CD14-positive monocyte (primary cell): ENCODE data around the gene PLXNA4. TPM values are rescaled to one million over a fixed set of nuclear protein-coding genes. Genes with fewer than 3 reads are reported as not detected.
A peak's percentile ranks its signal among the peaks of the same experiment; 100 is the strongest.

ENCODE experiments used
- DNase-seq, 3 donors: peaks; one replicate each; pipeline ENCODE4 v3.0.0-alpha.2; 2011 to 2022
- H2AFZ ChIP-seq: 2 replicates; pipeline ENCODE4 v1.6.0; 2012; ENCODE audit warnings: mild to moderate bottlenecking, low read depth, low read length, inconsistent platforms; ENCODE audit not compliant: insufficient read depth, poor library complexity, severe bottlenecking
- H3K27ac ChIP-seq, 2 donors: 1 replicate in 1 of 2; 2 replicates in 1 of 2; pipeline ENCODE4 v1.5.1; 2012 to 2013; ENCODE audit warnings: low read length in 2 of 2, control low read depth in 1 of 2, inconsistent platforms in 1 of 2, low read depth in 1 of 2, mild to moderate bottlenecking in 1 of 2
- H3K27me3 ChIP-seq, 2 donors: one replicate each; pipeline versions ENCODE4 v1.6.0 to v1.6.1; 2011 to 2013; ENCODE audit warnings: low read length in 2 of 2; ENCODE audit not compliant: control insufficient read depth in 2 of 2, insufficient read depth in 2 of 2
- H3K36me3 ChIP-seq, 2 donors: replicated peaks in 1 of 2; 1 replicate in 1 of 2; 2 replicates in 1 of 2; pipeline versions ENCODE4 v1.5.1 to v1.6.1; 2012 to 2013; ENCODE audit warnings: low read length in 2 of 2, control low read depth in 1 of 2, inconsistent platforms in 1 of 2, mild to moderate bottlenecking in 1 of 2; ENCODE audit not compliant: insufficient read depth in 2 of 2, control insufficient read depth in 1 of 2
- H3K4me1 ChIP-seq, 2 donors: 1 replicate in 1 of 2; 2 replicates in 1 of 2; pipeline versions ENCODE4 v1.5.1 to v1.6.1; 2012 to 2013; ENCODE audit warnings: low read length in 2 of 2, control low read depth in 1 of 2, inconsistent platforms in 1 of 2, mild to moderate bottlenecking in 1 of 2, moderate library complexity in 1 of 2; ENCODE audit not compliant: insufficient read depth in 2 of 2, control insufficient read depth in 1 of 2
- H3K4me2 ChIP-seq: replicated peaks from 2 replicates; pipeline ENCODE3; 2012; ENCODE audit warnings: low read length, moderate library complexity, mild to moderate bottlenecking; ENCODE audit not compliant: poor library complexity, severe bottlenecking; ENCODE audit errors: extremely low read depth
- H3K4me3 ChIP-seq, 3 experiments: fragments of 200-600 bp in 1 of 3; sonication (generic) in 1 of 3; replicated peaks in 1 of 3; 1 replicate in 2 of 3; 2 replicates in 1 of 3; pipeline ENCODE4 v1.5.1; 2011 to 2013; ENCODE audit warnings: low read length in 3 of 3, mild to moderate bottlenecking in 3 of 3, control low read depth in 2 of 3, low read depth in 2 of 3, inconsistent platforms in 1 of 3, moderate library complexity in 1 of 3
- H3K79me2 ChIP-seq: 2 replicates; pipeline ENCODE4 v1.6.0; 2012; ENCODE audit warnings: mild to moderate bottlenecking, control low read depth, inconsistent platforms, low read length, moderate library complexity; ENCODE audit not compliant: insufficient read depth
- H3K9ac ChIP-seq: 2 replicates; pipeline ENCODE4 v1.6.0; 2017; ENCODE audit warnings: low read length, mild to moderate bottlenecking; ENCODE audit not compliant: insufficient read depth, poor library complexity, severe bottlenecking
- H3K9me3 ChIP-seq, 2 donors: replicated peaks in 1 of 2; 1 replicate in 1 of 2; 2 replicates in 1 of 2; pipeline versions ENCODE4 v1.5.1 to v1.6.1; 2012 to 2013; ENCODE audit warnings: low read length in 2 of 2, control low read depth in 1 of 2; ENCODE audit not compliant: control insufficient read depth in 1 of 2, insufficient read depth in 1 of 2
- H4K20me1 ChIP-seq: 2 replicates; pipeline ENCODE4 v1.6.0; 2012; ENCODE audit warnings: mild to moderate bottlenecking, low read length, control low read depth, moderate library complexity; ENCODE audit not compliant: insufficient read depth
- H3K27ac Mint-ChIP-seq, 7 donors: one replicate each; pipeline ENCODE4 v1.8.0; 2020; ENCODE audit warnings: mild to moderate bottlenecking in 7 of 7, mixed read lengths in 7 of 7, moderate library complexity in 6 of 7, inconsistent platforms in 2 of 7
- H3K27me3 Mint-ChIP-seq, 3 donors: one replicate each; pipeline ENCODE4 v1.8.0; 2021 to 2022; ENCODE audit warnings: low read depth in 3 of 3, mild to moderate bottlenecking in 3 of 3, mixed read lengths in 3 of 3, moderate library complexity in 3 of 3, inconsistent platforms in 1 of 3
- H3K36me3 Mint-ChIP-seq, 2 donors: one replicate each; pipeline ENCODE4 v1.8.0; 2020; ENCODE audit warnings: mixed read lengths in 2 of 2, inconsistent platforms in 1 of 2, mild to moderate bottlenecking in 1 of 2
- H3K4me1 Mint-ChIP-seq: one replicate; pipeline ENCODE4 v1.8.0; 2020; ENCODE audit warnings: mild to moderate bottlenecking, mixed read lengths
- H3K4me3 Mint-ChIP-seq, 2 donors: one replicate each; pipeline ENCODE4 v1.8.0; 2020; ENCODE audit warnings: mild to moderate bottlenecking in 2 of 2, mixed read lengths in 2 of 2, moderate library complexity in 1 of 2
- H3K9me3 Mint-ChIP-seq, 7 donors: one replicate each; pipeline ENCODE4 v1.8.0; 2020 to 2022; ENCODE audit warnings: mixed read lengths in 7 of 7, mild to moderate bottlenecking in 6 of 7, moderate library complexity in 6 of 7, inconsistent platforms in 2 of 7
- WGBS: methylation state at CpG from one replicate; pipeline ENCODE4 v1.1.5; 2013; ENCODE audit warnings: missing lambda C conversion rate; ENCODE audit not compliant: insufficient coverage; 5-methylcytosine and 5-hydroxymethylcytosine counted together
- intact Hi-C, 2 donors: fragments of 100-400 bp; cut with micrococcal nuclease; formaldehyde crosslinking; loops; one replicate each; pipeline versions ENCODE4 v1.15.0 to v1.15.1; 2023
- polyA plus RNA-seq, 3 donors: library from polyadenylated mRNA; depleted of rRNA in 1 of 3; unstranded in 2 of 3; stranded (reverse) in 1 of 3; fragments of 300-500 nt in 2 of 3; fragments of >200 nt in 1 of 3; fragmentation: Illumina TruSeq in 2 of 3; gene quantifications; 1 replicate in 2 of 3; 2 replicates in 1 of 3; pipeline ENCODE4 v1.2.3, GENCODE V29; 2012 to 2021
- TF ChIP-seq, protein P1 (sequence below): fragments of 200-600 bp; IDR thresholded peaks from one replicate; pipeline ENCODE4 v1.8.0; 2022; ENCODE audit warnings: antibody characterized with exemption, mild to moderate bottlenecking

Gene PLXNA4
- polyA plus RNA-seq, 3 donors = not detected

DNA sequence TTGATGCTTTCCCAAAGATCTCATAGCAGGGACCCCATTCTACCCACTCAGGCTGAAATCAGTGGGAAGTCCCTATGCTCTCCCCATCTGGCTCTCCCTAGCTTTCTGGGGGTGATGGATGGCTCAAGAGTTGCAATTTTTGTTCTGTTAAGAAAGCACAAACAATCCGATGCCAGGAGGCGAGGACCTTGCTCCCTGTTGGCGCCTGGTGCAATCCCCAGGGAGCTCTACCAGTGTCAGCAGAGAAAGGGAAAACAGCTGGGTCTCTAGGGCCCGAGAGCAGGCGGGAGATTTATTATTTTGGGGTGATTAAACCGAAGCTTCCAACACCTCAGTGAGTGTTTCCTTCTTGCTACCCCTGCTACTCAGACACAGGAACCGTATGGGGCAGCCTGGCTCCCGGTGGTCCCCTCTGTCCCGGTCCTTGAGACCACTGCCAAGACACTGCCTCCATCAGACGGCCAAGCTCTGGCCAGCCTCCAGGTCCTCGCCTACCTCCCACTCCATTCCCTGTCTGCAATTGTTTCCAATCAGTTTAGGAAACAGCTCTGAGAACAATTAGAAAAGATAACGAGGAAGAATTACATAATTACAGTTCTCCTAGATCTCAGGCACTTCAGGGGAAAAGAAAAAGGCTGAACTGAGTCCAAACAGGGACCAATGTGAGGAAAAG is 147.9 kb downstream of the PLXNA4 start:
- no peaks in the 10 kb centered on the region for H3K9me3 ChIP-seq
- no peaks in the 10 kb centered on the region for H3K36me3 Mint-ChIP-seq
- no peak overlapping the region for H3K4me3 Mint-ChIP-seq
- H3K27me3 ChIP-seq = no peaks in the 10 kb centered on the region
- TF ChIP-seq, protein P1, sequence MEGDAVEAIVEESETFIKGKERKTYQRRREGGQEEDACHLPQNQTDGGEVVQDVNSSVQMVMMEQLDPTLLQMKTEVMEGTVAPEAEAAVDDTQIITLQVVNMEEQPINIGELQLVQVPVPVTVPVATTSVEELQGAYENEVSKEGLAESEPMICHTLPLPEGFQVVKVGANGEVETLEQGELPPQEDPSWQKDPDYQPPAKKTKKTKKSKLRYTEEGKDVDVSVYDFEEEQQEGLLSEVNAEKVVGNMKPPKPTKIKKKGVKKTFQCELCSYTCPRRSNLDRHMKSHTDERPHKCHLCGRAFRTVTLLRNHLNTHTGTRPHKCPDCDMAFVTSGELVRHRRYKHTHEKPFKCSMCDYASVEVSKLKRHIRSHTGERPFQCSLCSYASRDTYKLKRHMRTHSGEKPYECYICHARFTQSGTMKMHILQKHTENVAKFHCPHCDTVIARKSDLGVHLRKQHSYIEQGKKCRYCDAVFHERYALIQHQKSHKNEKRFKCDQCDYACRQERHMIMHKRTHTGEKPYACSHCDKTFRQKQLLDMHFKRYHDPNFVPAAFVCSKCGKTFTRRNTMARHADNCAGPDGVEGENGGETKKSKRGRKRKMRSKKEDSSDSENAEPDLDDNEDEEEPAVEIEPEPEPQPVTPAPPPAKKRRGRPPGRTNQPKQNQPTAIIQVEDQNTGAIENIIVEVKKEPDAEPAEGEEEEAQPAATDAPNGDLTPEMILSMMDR = no peak
- H3K27ac Mint-ChIP-seq = no peak overlapping the region
- peaks cover 16 to 18% of the 10 kb centered on the region in 2 donors for H3K4me1 ChIP-seq
- H4K20me1 ChIP-seq = no peaks in the 10 kb centered on the region
- H3K9me3 Mint-ChIP-seq = peaks cover 0 to 4% (median 0%) of the 10 kb centered on the region in 7 donors
- H3K27me3 Mint-ChIP-seq = peaks cover 0 to 11% (median 3%) of the 10 kb centered on the region in 3 donors
- no peaks in the 10 kb centered on the region for H3K36me3 ChIP-seq
- no peaks in the 10 kb centered on the region for H3K79me2 ChIP-seq
- H3K27ac ChIP-seq = no peak overlapping the region
- no peak for DNase-seq
- H3K4me1 Mint-ChIP-seq = peaks cover 24% of the 10 kb centered on the region
- H3K9ac ChIP-seq = no peak overlapping the region
- 85% methylated on average over 6 of the region's 12 CpGs for WGBS
- intact Hi-C loops = no loop called here
- no peak overlapping the region for H3K4me2 ChIP-seq
- H2AFZ ChIP-seq = no peak overlapping the region
- no peak overlapping the region for H3K4me3 ChIP-seq

DNA sequence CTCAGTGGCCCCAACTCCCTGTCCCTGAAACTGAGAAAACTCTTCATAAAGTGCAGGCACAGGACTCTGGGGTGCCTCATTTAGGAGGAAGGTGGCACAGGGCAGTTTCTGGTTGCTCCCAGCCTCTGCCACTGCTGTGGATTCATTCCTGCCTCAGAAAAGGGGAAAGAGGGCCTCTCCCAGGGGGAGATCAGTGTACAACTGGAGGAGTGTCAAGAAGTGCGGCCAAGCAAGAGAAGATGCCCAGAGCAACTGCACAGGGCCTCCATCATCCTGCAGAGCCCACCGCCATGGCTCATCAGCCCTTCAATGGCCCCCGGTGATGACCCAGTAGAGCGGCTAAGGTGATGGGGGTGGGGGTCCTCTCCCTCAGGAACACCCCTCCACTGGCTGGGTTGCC is 150.3 kb downstream of the PLXNA4 start:
- peaks cover 0 to 5% (median 1%) of the 10 kb centered on the region in 7 donors for H3K9me3 Mint-ChIP-seq
- no peaks in the 10 kb centered on the region for H3K79me2 ChIP-seq
- WGBS = 100% methylated on average over 1 of the region's 4 CpGs
- H3K36me3 ChIP-seq = no peaks in the 10 kb centered on the region
- H3K4me2 ChIP-seq = no peak overlapping the region
- no peak overlapping the region for H3K4me3 ChIP-seq
- no peak overlapping the region for H3K4me3 Mint-ChIP-seq
- peaks cover 0 to 11% (median 4%) of the 10 kb centered on the region in 3 donors for H3K27me3 Mint-ChIP-seq
- peaks cover 3% of the 10 kb centered on the region for H3K4me1 Mint-ChIP-seq
- no peaks in the 10 kb centered on the region for H3K4me1 ChIP-seq
- H3K27ac ChIP-seq = no peak overlapping the region
- H4K20me1 ChIP-seq = no peaks in the 10 kb centered on the region
- intact Hi-C loops = no loop called here
- peak overlapping the region in 1 of 7 donors; percentile 21 for H3K27ac Mint-ChIP-seq
- H3K27me3 ChIP-seq = no peaks in the 10 kb centered on the region
- no peak overlapping the region for H2AFZ ChIP-seq
- H3K36me3 Mint-ChIP-seq = no peaks in the 10 kb centered on the region
- H3K9me3 ChIP-seq = no peaks in the 10 kb centered on the region
- DNase-seq = no peak
- TF ChIP-seq, protein P1 = no peak
- no peak overlapping the region for H3K9ac ChIP-seq
